ENCODE results near the gene PRKN. TPM values are rescaled to one million over a fixed set of nuclear protein-coding genes. Genes with fewer than 3 reads are reported as not detected.

Gene PRKN
- total and polyA plus RNA-seq, 10 donors, result 0.23 to 14.1 (median 7.0) TPM

- 72 to 100% (median 83%) methylated on average over 1 of the region's 1 CpG for WGBS, 5 donors
- intact Hi-C loops (cut with DNase I; ENCODE audit: low total_unique reads), result no loop called here
- Histone ChIP-seq H3K9me3 (peaks cover 0 to 23% (median 14%) of the 10 kb centered on the region in 8 donors), H3K27ac (no peak overlapping the region), H3K36me3 (no peaks in the 10 kb centered on the region), H3K27me3 (replicated peaks in 1 of 7) (no peaks in the 10 kb centered on the region), H3K4me3 (no peak overlapping the region), H3K4me1 (no peaks in the 10 kb centered on the region)
- DNase-seq, result no peak
- TF ChIP-seq POLR2AphosphoS5 (IDR thresholded peaks at IDR 0.05), result no peak
- no peak for TF ChIP-seq POLR2A (IDR thresholded peaks at IDR 0.05)
- TF ChIP-seq CTCF (IDR thresholded peaks at IDR 0.05 in 8 of 11, conservative IDR thresholded peaks at IDR 0.05 in 3 of 11), result no peak
Measured at GRCh38 chr6:161403717-161404116, 1323.8 kb downstream of the PRKN start.

DNA sequence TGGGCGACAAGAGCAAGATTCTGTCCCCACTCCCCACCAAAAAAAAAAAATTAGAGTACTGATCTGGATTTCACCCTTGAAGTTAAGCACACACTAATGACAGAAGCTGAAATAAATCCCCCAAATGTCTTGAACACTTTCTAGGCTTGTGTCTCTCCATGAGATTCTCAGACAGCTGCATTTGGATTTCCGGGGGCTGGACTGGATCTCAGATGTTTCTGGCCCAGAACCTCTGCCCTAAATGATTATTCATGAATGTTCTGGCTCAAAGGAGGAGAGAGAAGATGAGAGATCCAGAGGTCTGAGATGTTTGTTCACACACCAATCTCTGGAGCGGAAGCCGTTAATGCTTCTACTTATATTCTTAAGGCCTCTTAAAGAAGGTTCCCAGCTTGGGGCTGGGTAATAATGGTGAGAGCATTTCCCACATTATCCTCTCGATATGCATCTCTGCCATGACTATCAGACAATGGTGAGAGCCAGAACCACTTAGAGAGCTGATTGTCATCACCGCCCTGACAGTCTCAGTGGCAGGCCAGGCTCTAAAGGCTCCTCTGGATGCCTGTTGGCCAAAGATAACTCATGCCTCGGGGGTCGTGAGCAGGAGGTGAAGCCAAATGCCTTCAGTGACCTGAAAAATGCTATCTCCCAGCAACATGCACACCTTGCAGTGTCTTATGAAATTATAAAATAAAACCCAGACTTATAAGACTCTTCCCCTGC lies 1325.8 kb downstream of the PRKN start:
- Histone ChIP-seq H3K27me3 (replicated peaks in 1 of 7) (no peaks in the 10 kb centered on the region), H3K9me3 (peaks cover 0 to 27% (median 16%) of the 10 kb centered on the region in 8 donors), H3K4me1 (no peaks in the 10 kb centered on the region), H3K4me3 (no peak overlapping the region), H3K36me3 (no peaks in the 10 kb centered on the region), H3K27ac (no peak overlapping the region)
- TF ChIP-seq POLR2AphosphoS5 (IDR thresholded peaks at IDR 0.05) (no peak), POLR2A (IDR thresholded peaks at IDR 0.05) (no peak), CTCF (IDR thresholded peaks at IDR 0.05 in 8 of 11, conservative IDR thresholded peaks at IDR 0.05 in 3 of 11) (no peak)
- intact Hi-C loops (cut with DNase I; ENCODE audit: low total_unique reads), result no loop called here
- WGBS, 5 donors, result 81 to 88% (median 84%) methylated on average over 8 of the region's 8 CpGs
- DNase-seq, result no peak

- no peak overlapping the region for H3K4me3 ChIP-seq
- H3K27ac ChIP-seq, result no peak overlapping the region
- H3K36me3 ChIP-seq, result no peaks in the 10 kb centered on the region
- H3K4me1 ChIP-seq, result no peaks in the 10 kb centered on the region
- 82 to 88% (median 86%) methylated on average over 5 of the region's 5 CpGs for WGBS, 5 donors
- intact Hi-C loops (cut with DNase I; ENCODE audit: low total_unique reads), result no loop called here
- no peaks in the 10 kb centered on the region for H3K27me3 ChIP-seq (replicated peaks in 1 of 7)
- TF ChIP-seq CTCF (IDR thresholded peaks at IDR 0.05 in 8 of 11, conservative IDR thresholded peaks at IDR 0.05 in 3 of 11) (no peak), POLR2AphosphoS5 (IDR thresholded peaks at IDR 0.05) (no peak), POLR2A (IDR thresholded peaks at IDR 0.05) (no peak)
- H3K9me3 ChIP-seq, result peaks cover 0 to 27% (median 16%) of the 10 kb centered on the region in 8 donors
- no peak for DNase-seq
Measured at GRCh38 chr6:161400671-161401070, 1326.9 kb downstream of the PRKN start.

DNA sequence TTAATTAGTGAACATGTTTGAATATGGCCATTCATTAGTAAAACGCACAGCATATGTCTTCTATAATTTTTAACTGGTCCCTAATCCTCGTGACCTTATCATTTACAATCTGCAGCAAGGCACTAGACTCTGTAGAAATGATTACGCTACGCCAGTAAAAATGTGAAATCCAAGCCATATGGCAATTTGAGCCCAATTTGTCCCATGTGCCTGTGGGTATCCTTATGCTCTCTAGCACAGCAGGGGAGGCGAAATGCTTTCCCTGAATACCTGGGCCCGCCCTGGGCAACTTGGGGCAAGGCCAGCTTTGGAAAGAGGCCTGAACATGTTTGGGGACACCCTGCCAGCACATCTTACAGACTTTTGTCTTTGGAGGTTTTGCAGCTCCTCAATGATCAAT lies 1331.0 kb downstream of the PRKN start:
- H3K27me3 ChIP-seq (replicated peaks in 1 of 7), result no peaks in the 10 kb centered on the region
- peaks cover 0 to 11% (median 5%) of the 10 kb centered on the region in 6 donors for H3K4me1 ChIP-seq
- DNase-seq, result no peak
- no peak overlapping the region for H3K27ac ChIP-seq
- H3K4me3 ChIP-seq, result no peak overlapping the region
- WGBS, 5 donors, result 84 to 90% (median 88%) methylated on average over 6 of the region's 6 CpGs
- H3K36me3 ChIP-seq, result no peaks in the 10 kb centered on the region
- peaks cover 0 to 16% (median 5%) of the 10 kb centered on the region in 8 donors for H3K9me3 ChIP-seq
- intact Hi-C loops (cut with DNase I; ENCODE audit: low total_unique reads), result no loop called here
- TF ChIP-seq POLR2A (IDR thresholded peaks at IDR 0.05), result no peak
- TF ChIP-seq POLR2AphosphoS5 (IDR thresholded peaks at IDR 0.05), result no peak
- TF ChIP-seq CTCF (IDR thresholded peaks at IDR 0.05 in 8 of 11, conservative IDR thresholded peaks at IDR 0.05 in 3 of 11), result no peak
